MM.1S (cell line): ENCODE results near the gene MSH5.
A peak's percentile ranks its signal among the peaks of the same experiment; 100 is the strongest.
"Not testable (repeated sequence)": the region's sequence is repeated elsewhere in the genome, so short reads cannot be mapped to it uniquely, and the experiment has no call there.

Experiments
- DNase-seq: peaks from one replicate; pipeline ENCODE4 v3.0.0-alpha.2; 2015
- H2AFZ ChIP-seq: fragments of 300-600 bp; sonication (generic); 2 replicates; pipeline ENCODE4 v1.6.0; 2016; ENCODE audit warnings: antibody characterized with exemption, low read length
- H3F3A ChIP-seq: fragments of 300-600 bp; sonication (generic); 2 replicates; pipeline ENCODE4 v1.6.1; 2016; ENCODE audit warnings: mild to moderate bottlenecking, antibody characterized with exemption, low read length, moderate library complexity, mixed read lengths; ENCODE audit not compliant: insufficient read depth
- H3K27ac ChIP-seq: fragments of 300-600 bp; sonication (generic); 2 replicates; pipeline ENCODE4 v1.5.1; 2016; ENCODE audit warnings: mild to moderate bottlenecking, low read length
- H3K27me3 ChIP-seq: fragments of 300-600 bp; sonication (generic); replicated peaks from 2 replicates; pipeline ENCODE4 v1.6.0; 2016; ENCODE audit warnings: low read length; ENCODE audit not compliant: insufficient read depth
- H3K36me3 ChIP-seq: fragments of 300-600 bp; sonication (generic); replicated peaks from 2 replicates; pipeline ENCODE4 v1.6.1; 2016; ENCODE audit warnings: mild to moderate bottlenecking, low read length, mixed read lengths; ENCODE audit not compliant: insufficient read depth
- H3K4me1 ChIP-seq: fragments of 300-600 bp; sonication (generic); 2 replicates; pipeline ENCODE4 v1.6.1; 2016; ENCODE audit warnings: low read length, mixed read lengths
- H3K4me2 ChIP-seq: fragments of 300-600 bp; sonication (generic); 2 replicates; pipeline ENCODE4 v1.6.0; 2016; ENCODE audit warnings: low read depth, low read length
- H3K4me3 ChIP-seq: fragments of 300-600 bp; sonication (generic); 2 replicates; pipeline ENCODE4 v1.5.1; 2016; ENCODE audit warnings: low read length, mixed read lengths
- H3K79me2 ChIP-seq: fragments of 300-600 bp; sonication (generic); 2 replicates; pipeline ENCODE4 v1.6.1; 2016; ENCODE audit warnings: mixed run types, low read length, mixed read lengths
- H3K9ac ChIP-seq: fragments of 300-600 bp; sonication (generic); 2 replicates; pipeline ENCODE4 v1.6.1; 2016; ENCODE audit warnings: low read length, mixed read lengths
- H3K9me2 ChIP-seq: fragments of 300-600 bp; sonication (generic); replicated peaks from 2 replicates; pipeline ENCODE4 v1.6.1; 2016; ENCODE audit warnings: mild to moderate bottlenecking, low read length, mixed read lengths; ENCODE audit not compliant: insufficient read depth
- H3K9me3 ChIP-seq: fragments of 300-600 bp; sonication (generic); replicated peaks from 2 replicates; pipeline ENCODE4 v1.6.1; 2016; ENCODE audit warnings: mild to moderate bottlenecking, low read length, mixed read lengths; ENCODE audit not compliant: insufficient read depth
- H4K20me1 ChIP-seq: fragments of 300-600 bp; sonication (generic); 2 replicates; pipeline ENCODE4 v1.6.1; 2016; ENCODE audit warnings: mild to moderate bottlenecking, low read length, moderate library complexity, mixed read lengths; ENCODE audit not compliant: insufficient read depth
- EZH2phosphoT487 ChIP-seq: fragments of 300-600 bp; sonication (generic); IDR thresholded peaks from 2 replicates; pipeline ENCODE4 v1.6.1; 2018; ENCODE audit warnings: antibody characterized with exemption, low read length
- TF ChIP-seq, protein P1 (sequence below): fragments of 300-600 bp; sonication (generic); IDR thresholded peaks from 2 replicates; pipeline ENCODE4 v1.5.1; 2016; ENCODE audit warnings: antibody characterized with exemption, low read length, mixed read lengths

Gene MSH5

DNA sequence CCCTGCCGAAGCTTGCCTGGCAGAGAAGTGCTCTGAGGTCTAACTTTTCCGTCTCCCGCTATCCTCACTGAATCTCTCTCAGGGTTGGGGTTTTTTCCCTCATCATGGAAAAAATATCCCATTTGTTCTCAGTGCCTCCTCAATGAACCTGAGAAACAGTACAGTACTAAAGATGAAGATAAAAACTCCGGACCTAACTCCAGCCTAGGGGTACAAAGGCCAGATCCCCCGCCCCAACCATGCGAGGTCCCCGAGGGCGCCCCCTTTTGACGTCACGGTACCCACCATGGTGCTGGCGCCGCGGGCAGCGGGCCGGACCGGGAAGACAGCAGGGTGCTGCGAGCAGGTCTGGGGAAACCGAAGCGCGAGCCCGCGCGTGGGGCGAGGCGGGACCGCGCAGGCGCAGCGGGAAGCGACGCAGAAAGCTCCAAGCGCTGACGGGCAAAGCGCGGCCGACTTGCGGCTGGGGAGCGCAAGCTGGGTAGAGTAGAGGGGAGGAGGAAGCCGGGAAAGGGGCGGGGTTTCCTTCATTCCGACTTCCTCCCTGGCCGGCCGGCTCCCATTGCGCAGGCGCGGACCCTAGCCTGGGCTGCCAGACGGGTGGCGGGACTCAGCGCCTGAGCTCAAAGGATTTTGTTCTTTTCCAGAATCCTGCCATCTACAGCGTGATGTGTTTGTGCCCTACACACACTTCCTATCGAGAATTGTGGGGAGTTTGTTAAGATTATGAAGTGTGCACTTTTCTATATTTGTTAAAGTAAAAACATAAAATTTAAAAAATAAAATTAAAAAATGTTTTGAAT, 66.9 kb downstream of the MSH5 start, which contains the start of gene LSM2:
TSS of gene LSM2 (minus strand) at position 497 of the 803 bp plus-strand sequence. CDS start at position 288, 209 bp downstream.
- Histone ChIP-seq H3K9me3 (no peaks in the 10 kb centered on the region), H3K4me1 (peaks cover 9% of the 10 kb centered on the region), H3K27ac (peak within 1 kb of the TSS; percentile 77), H3K27me3 (no peaks in the 10 kb centered on the region), H3K4me3 (peak within 1 kb of the TSS; percentile 73), H3K9me2 (no peaks in the 10 kb centered on the region), H3K36me3 (no peaks in the 10 kb centered on the region), H4K20me1 (no peaks in the 10 kb centered on the region), H3F3A (no peaks in the 10 kb centered on the region), H3K4me2 (peak within 1 kb of the TSS; percentile 73), H3K9ac (peak within 1 kb of the TSS; percentile 81), H2AFZ (peak within 1 kb of the TSS; percentile 32), H3K79me2 (peaks cover 36% of the 10 kb centered on the region)
- TF ChIP-seq, protein P1, sequence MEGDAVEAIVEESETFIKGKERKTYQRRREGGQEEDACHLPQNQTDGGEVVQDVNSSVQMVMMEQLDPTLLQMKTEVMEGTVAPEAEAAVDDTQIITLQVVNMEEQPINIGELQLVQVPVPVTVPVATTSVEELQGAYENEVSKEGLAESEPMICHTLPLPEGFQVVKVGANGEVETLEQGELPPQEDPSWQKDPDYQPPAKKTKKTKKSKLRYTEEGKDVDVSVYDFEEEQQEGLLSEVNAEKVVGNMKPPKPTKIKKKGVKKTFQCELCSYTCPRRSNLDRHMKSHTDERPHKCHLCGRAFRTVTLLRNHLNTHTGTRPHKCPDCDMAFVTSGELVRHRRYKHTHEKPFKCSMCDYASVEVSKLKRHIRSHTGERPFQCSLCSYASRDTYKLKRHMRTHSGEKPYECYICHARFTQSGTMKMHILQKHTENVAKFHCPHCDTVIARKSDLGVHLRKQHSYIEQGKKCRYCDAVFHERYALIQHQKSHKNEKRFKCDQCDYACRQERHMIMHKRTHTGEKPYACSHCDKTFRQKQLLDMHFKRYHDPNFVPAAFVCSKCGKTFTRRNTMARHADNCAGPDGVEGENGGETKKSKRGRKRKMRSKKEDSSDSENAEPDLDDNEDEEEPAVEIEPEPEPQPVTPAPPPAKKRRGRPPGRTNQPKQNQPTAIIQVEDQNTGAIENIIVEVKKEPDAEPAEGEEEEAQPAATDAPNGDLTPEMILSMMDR = peak; percentile 36; the same call in 1 of the 2 replicates
- no peak for TF ChIP-seq EZH2phosphoT487
- peak; percentile 93 for DNase-seq

DNA sequence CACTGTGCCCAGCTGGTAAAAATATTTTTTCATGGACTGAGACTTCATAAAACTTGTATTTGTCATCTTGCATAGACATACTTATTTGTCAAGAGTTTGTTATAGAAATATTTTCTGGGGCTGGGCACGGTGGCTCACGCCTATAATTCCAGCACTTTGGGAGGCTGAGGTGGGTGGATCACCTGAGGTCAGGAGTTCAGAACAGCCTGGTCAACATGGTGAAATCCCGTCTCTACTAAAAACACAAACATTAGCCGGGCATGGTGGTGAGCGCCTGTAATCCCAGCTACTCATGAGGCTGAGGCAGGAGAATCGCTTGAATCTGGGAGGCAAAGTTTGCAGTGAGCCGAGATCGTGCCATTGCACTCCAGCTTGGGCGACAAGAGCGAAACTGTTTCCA, 68.8 kb downstream of the MSH5 start:
- not testable (repeated sequence) for H3K27ac ChIP-seq, H3K4me2 ChIP-seq

DNA sequence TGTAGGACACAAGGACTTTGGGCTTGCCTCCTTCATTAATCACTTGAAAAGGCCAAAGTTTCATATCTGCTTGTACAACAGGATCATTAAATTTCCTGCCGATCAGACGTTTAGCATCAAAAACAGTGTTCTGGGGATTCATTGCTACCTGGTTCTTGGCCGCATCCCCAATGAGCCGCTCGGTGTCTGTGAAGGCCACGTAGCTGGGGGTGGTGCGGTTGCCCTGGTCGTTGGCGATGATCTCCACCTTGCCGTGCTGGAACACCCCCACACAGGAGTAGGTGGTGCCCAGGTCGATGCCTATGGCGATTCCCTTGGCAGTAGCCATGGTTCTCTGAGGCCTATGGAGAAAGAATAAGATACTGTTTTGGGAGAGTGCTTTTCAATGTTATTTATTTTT, 71.8 kb downstream of the MSH5 start:
- Histone ChIP-seq H3K4me2 (peak overlapping the region; percentile 33; the same call in 1 of the 2 replicates), H4K20me1 (no peaks in the 10 kb centered on the region), H3K27me3 (no peaks in the 10 kb centered on the region), H3F3A (no peaks in the 10 kb centered on the region; the same call in 1 of the 2 replicates), H3K9me3 (no peaks in the 10 kb centered on the region), H3K79me2 (peaks cover under 1% of the 10 kb centered on the region; the same call in 1 of the 2 replicates), H3K9ac (no peak overlapping the region), H3K4me3 (no peak overlapping the region), H3K27ac (no peak overlapping the region), H3K36me3 (no peaks in the 10 kb centered on the region), H2AFZ (no peak overlapping the region), H3K9me2 (no peaks in the 10 kb centered on the region), H3K4me1 (peaks cover 22% of the 10 kb centered on the region)
- DNase-seq = no peak
- no peak for TF ChIP-seq EZH2phosphoT487
- TF ChIP-seq, protein P1 = no peak

More for the DNA sequence above, 68.8 kb downstream of the MSH5 start:
- H3K79me2 ChIP-seq = peaks cover 27% of the 10 kb centered on the region
- H2AFZ ChIP-seq, H3K9me2 ChIP-seq, H3K4me3 ChIP-seq, H3F3A ChIP-seq, H3K9me3 ChIP-seq, H3K27me3 ChIP-seq, DNase-seq, H3K9ac ChIP-seq, H3K36me3 ChIP-seq, H4K20me1 ChIP-seq: not testable (repeated sequence)
- H3K4me1 ChIP-seq = peaks cover 23% of the 10 kb centered on the region
